ENCODE measurements around the gene KLK14. TPM values are rescaled to one million over a fixed set of nuclear protein-coding genes. Genes with fewer than 3 reads are reported as not detected.

Gene KLK14, protein sequence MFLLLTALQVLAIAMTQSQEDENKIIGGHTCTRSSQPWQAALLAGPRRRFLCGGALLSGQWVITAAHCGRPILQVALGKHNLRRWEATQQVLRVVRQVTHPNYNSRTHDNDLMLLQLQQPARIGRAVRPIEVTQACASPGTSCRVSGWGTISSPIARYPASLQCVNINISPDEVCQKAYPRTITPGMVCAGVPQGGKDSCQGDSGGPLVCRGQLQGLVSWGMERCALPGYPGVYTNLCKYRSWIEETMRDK
- total RNA-seq: under 1 TPM; 0.42 to 0.78 (median 0.70) TPM
- total RNA-seq (2013): not detected
- 0 to 0.43 (median 0.27) reads per million in 29 experiments for total RNA-seq

DNA sequence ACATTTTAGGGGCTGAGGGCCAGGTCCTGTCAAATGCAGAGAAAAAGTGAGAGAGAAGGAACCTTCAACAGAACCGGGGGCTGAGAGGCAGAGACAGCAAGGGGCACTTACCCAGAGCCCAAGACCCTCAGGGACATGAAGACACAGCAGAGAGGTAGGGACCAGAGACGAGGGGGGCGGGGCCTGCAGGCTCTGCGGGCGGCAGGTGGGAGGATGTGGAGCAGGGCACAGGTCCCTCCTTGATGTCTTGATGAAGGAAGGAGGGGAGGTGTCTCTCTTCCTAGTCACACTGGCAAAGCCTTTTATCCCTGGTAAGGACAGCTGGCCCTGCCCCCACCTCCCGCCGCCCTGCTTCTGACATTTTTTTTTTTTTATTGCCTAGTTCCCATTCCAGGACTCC, at the start of gene KLK14:
TSS of gene KLK14 (minus strand) at position 277 of the 400 bp plus-strand sequence. CDS start at position 4, 273 bp downstream.
- Histone ChIP-seq H3K36me3 (ENCODE audit: control insufficient read depth in 2 of 2, extremely low read depth in 1 of 2, insufficient read depth in 1 of 2, low read length in 1 of 2) (peaks cover 0 to 2% of the 10 kb centered on the region in 2 donors), H3K9me3 (no peaks in the 10 kb centered on the region), H3K4me3 (ENCODE audit: control insufficient read depth in 1 of 2, extremely low read depth in 1 of 2, low read length in 1 of 2) (no peak within 1 kb of the TSS), H3K27ac (ENCODE audit: low read length) (no peak within 1 kb of the TSS), H3K27me3 (replicated peaks in 1 of 2; ENCODE audit: control insufficient read depth in 2 of 2, extremely low read depth in 1 of 2, insufficient read depth in 2 of 2, low read length in 1 of 2) (peaks cover 0 to 22% of the 10 kb centered on the region in 2 experiments), H3K4me1 (ENCODE audit: control insufficient read depth in 1 of 2, extremely low read depth in 1 of 2, insufficient read depth in 2 of 2, low read length in 2 of 2) (no peaks in the 10 kb centered on the region)
- ChIA-PET CTCF (no interaction called here), POLR2A (no interaction called here)
- H3K9me3 Mint-ChIP-seq: no peaks in the 10 kb centered on the region
- WGBS (ENCODE audit: insufficient coverage): 80% methylated on average over 1 of the region's 7 CpGs
- H3K4me3 Mint-ChIP-seq: no peak within 1 kb of the TSS
- H3K27ac Mint-ChIP-seq: no peak within 1 kb of the TSS
- DNase-seq (no peak), ATAC-seq (replicated peaks in 1 of 4) (no peak)
- H3K36me3 Mint-ChIP-seq: no peaks in the 10 kb centered on the region
- no peaks in the 10 kb centered on the region for H3K4me1 Mint-ChIP-seq
- peaks cover 16% of the 10 kb centered on the region in 2 donors for H3K27me3 Mint-ChIP-seq

DNA sequence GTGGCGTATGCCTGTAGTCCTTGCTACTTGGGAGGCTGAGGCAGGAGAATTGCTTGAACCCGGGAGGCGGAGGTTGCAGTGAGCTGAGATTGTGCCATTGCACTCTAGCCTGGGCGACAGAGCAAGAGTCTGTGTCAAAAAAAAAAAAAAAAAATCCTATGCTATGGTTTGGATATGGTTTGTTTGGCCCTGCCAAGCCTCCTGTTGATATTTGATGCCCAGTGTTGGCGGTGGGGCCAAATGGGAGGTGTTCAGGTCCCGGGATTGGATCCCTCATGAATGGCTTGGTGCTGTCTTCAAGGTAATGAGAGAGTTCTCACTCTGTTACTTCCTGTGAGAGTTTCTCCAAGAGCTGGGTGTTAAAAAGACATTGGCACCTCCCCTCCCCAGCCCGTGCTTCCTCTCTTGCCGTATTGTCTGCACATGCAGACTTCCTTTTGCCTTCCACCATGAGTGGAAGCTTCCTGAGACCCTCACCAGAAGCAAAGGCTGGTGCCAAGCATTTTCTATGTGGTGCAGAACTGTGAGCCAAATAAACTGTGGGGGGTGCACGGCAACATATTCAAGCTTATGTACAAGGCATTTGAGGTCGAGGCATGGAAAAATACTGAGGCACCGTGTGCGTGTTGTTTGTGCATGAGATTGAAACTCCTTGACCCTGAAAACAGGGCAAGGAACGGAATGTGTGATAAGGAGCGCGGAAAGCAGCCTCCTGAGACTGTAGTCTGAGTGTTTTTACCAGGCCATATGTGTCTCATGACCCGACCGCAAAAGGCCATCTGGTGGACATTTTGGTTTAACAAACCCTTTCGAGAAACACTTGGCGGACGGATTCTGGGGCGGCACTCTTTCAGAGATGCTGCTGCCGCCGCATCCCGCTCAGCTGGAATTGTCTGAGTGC, 49.3 kb upstream of the KLK14 start:
- H3K4me1 Mint-ChIP-seq: peaks cover 60 to 71% (median 69%) of the 10 kb centered on the region in 3 donors
- H3K27me3 ChIP-seq (replicated peaks in 1 of 2; ENCODE audit: control insufficient read depth in 2 of 2, extremely low read depth in 1 of 2, insufficient read depth in 2 of 2, low read length in 1 of 2): no peaks in the 10 kb centered on the region
- DNase-seq (peak in 29 of 35 experiments; percentile 22 to 59 (median 42)), ATAC-seq (replicated peaks in 1 of 4) (peak; percentile 80 to 90 (median 86))
- H3K36me3 ChIP-seq (ENCODE audit: control insufficient read depth in 2 of 2, extremely low read depth in 1 of 2, insufficient read depth in 1 of 2, low read length in 1 of 2): no peaks in the 10 kb centered on the region
- H3K9me3 Mint-ChIP-seq: no peaks in the 10 kb centered on the region
- peak overlapping the region in 1 of 2 donors; percentile 17 for H3K4me3 ChIP-seq (ENCODE audit: control insufficient read depth in 1 of 2, extremely low read depth in 1 of 2, low read length in 1 of 2)
- 55% methylated on average over 20 of the region's 24 CpGs for WGBS (ENCODE audit: insufficient coverage)
- peaks cover 0 to 1% of the 10 kb centered on the region in 2 donors for H3K27me3 Mint-ChIP-seq
- CTCF ChIA-PET: no interaction called here
- H3K4me3 Mint-ChIP-seq: peak overlapping the region; percentile 62 to 77 (median 74)
- POLR2A ChIA-PET: interaction anchor here in 1 of 2 donors (0.7 kb wide), 1 partner anchor 473 kb away, joined by 7 read pairs; no protein-coding TSS in a partner anchor
- H3K27ac Mint-ChIP-seq: peak overlapping the region; percentile 94
- no peaks in the 10 kb centered on the region for H3K9me3 ChIP-seq
- peak overlapping the region; percentile 12 for H3K27ac ChIP-seq (ENCODE audit: low read length)
- no peaks in the 10 kb centered on the region for H3K36me3 Mint-ChIP-seq
- peaks cover 39 to 67% of the 10 kb centered on the region in 2 experiments for H3K4me1 ChIP-seq (ENCODE audit: control insufficient read depth in 1 of 2, extremely low read depth in 1 of 2, insufficient read depth in 2 of 2, low read length in 2 of 2)

DNA sequence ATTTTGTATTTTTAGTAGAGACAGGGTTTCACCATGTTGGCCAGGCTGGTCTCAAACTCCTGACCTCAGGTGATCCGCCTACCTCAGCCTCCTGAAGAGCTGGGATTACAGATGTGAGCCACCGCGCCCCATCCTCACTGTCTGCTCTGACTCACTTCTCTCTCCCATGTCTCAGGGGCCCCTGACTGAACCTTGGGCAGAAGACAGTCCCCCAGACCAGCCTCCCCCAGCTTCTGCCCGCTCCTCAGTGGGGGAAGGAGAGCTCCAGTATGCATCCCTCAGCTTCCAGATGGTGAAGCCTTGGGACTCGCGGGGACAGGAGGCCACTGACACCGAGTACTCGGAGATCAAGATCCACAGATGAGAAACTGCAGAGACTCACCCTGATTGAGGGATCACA, 47.0 kb upstream of the KLK14 start:
- H3K4me3 Mint-ChIP-seq: peak overlapping the region in 1 of 3 donors; percentile 77

DNA sequence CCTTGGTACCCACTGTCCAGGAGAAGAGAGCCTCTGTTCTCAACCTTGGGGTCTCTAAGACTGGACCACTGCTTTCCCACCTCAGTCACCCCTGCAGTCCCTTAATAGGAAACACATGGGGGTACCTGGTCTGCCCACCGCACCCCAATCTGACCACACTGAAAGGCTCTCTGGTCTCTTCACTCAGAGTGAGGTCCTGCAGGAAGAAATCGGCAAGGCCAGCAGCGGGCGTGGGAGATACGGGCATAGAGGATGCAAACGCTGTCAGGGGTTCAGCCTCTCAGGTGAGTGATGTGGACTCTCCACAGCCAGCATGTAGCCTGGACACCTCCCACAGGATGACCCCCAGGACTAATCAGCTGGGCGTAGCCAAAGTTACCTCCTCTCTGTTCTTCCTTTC, 45.5 kb upstream of the KLK14 start:
- H3K4me1 ChIP-seq (ENCODE audit: control insufficient read depth in 1 of 2, extremely low read depth in 1 of 2, insufficient read depth in 2 of 2, low read length in 2 of 2): peaks cover 56 to 94% of the 10 kb centered on the region in 2 experiments
- 89% methylated on average over 6 of the region's 7 CpGs for WGBS (ENCODE audit: insufficient coverage)
- no peaks in the 10 kb centered on the region for H3K36me3 Mint-ChIP-seq
- H3K27me3 ChIP-seq (replicated peaks in 1 of 2; ENCODE audit: control insufficient read depth in 2 of 2, extremely low read depth in 1 of 2, insufficient read depth in 2 of 2, low read length in 1 of 2): no peaks in the 10 kb centered on the region
- ChIA-PET POLR2A (no interaction called here), CTCF (no interaction called here)
- ATAC-seq (replicated peaks in 1 of 4) (no peak), DNase-seq (no peak)
- H3K4me3 ChIP-seq (ENCODE audit: control insufficient read depth in 1 of 2, extremely low read depth in 1 of 2, low read length in 1 of 2): no peak overlapping the region
- H3K9me3 Mint-ChIP-seq: no peaks in the 10 kb centered on the region
- peak overlapping the region; percentile 43 for H3K27ac ChIP-seq (ENCODE audit: low read length)
- H3K9me3 ChIP-seq: no peaks in the 10 kb centered on the region
- H3K4me1 Mint-ChIP-seq: peaks cover 82 to 85% (median 84%) of the 10 kb centered on the region in 3 donors
- H3K36me3 ChIP-seq (ENCODE audit: control insufficient read depth in 2 of 2, extremely low read depth in 1 of 2, insufficient read depth in 1 of 2, low read length in 1 of 2): no peaks in the 10 kb centered on the region
- peaks cover 0 to 1% of the 10 kb centered on the region in 2 donors for H3K27me3 Mint-ChIP-seq
- H3K4me3 Mint-ChIP-seq: peak overlapping the region in 2 of 3 donors; percentile 18 to 77
- peak overlapping the region; percentile 92 to 97 for H3K27ac Mint-ChIP-seq

More for the DNA sequence above, 47.0 kb upstream of the KLK14 start:
- Histone ChIP-seq H3K9me3 (no peaks in the 10 kb centered on the region), H3K4me1 (ENCODE audit: control insufficient read depth in 1 of 2, extremely low read depth in 1 of 2, insufficient read depth in 2 of 2, low read length in 2 of 2) (peaks cover 42 to 80% of the 10 kb centered on the region in 2 experiments), H3K36me3 (ENCODE audit: control insufficient read depth in 2 of 2, extremely low read depth in 1 of 2, insufficient read depth in 1 of 2, low read length in 1 of 2) (no peaks in the 10 kb centered on the region), H3K4me3 (ENCODE audit: control insufficient read depth in 1 of 2, extremely low read depth in 1 of 2, low read length in 1 of 2) (no peak overlapping the region), H3K27ac (ENCODE audit: low read length) (peak overlapping the region; percentile 27), H3K27me3 (replicated peaks in 1 of 2; ENCODE audit: control insufficient read depth in 2 of 2, extremely low read depth in 1 of 2, insufficient read depth in 2 of 2, low read length in 1 of 2) (no peaks in the 10 kb centered on the region)
- peak overlapping the region; percentile 69 to 80 for H3K27ac Mint-ChIP-seq
- POLR2A ChIA-PET: no interaction called here
- H3K4me1 Mint-ChIP-seq: peaks cover 67 to 74% (median 73%) of the 10 kb centered on the region in 3 donors
- no peaks in the 10 kb centered on the region for H3K9me3 Mint-ChIP-seq
- WGBS (ENCODE audit: insufficient coverage): 96% methylated on average over 6 of the region's 8 CpGs
- H3K27me3 Mint-ChIP-seq: peaks cover 0 to 1% of the 10 kb centered on the region in 2 donors
- H3K36me3 Mint-ChIP-seq: no peaks in the 10 kb centered on the region
- ATAC-seq (replicated peaks in 1 of 4): no peak
- no peak for DNase-seq
- CTCF ChIA-PET: no interaction called here

DNA sequence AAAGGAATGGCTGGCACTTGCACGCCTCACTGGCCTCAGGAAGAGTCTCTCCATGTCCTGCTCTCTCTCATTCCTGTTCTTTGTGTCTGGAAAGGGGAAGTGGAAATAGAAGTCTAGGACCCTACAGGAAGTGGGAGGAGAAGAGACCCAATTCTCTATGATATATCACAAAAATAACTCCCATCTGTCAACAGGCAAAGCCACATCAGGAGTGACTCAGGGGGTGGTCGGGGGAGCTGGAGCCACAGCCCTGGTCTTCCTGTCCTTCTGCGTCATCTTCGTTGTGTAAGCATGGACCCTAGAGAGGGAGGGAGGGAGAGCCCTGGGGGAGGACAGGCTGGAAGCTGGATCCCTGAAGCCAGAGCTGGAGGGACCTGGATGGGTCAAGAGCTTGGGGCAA, 45.1 kb upstream of the KLK14 start:
- POLR2A ChIA-PET: no interaction called here
- peaks cover 59 to 96% of the 10 kb centered on the region in 2 experiments for H3K4me1 ChIP-seq (ENCODE audit: control insufficient read depth in 1 of 2, extremely low read depth in 1 of 2, insufficient read depth in 2 of 2, low read length in 2 of 2)
- CTCF ChIA-PET: no interaction called here
- peak overlapping the region; percentile 43 for H3K27ac ChIP-seq (ENCODE audit: low read length)
- H3K36me3 ChIP-seq (ENCODE audit: control insufficient read depth in 2 of 2, extremely low read depth in 1 of 2, insufficient read depth in 1 of 2, low read length in 1 of 2): no peaks in the 10 kb centered on the region
- H3K27me3 ChIP-seq (replicated peaks in 1 of 2; ENCODE audit: control insufficient read depth in 2 of 2, extremely low read depth in 1 of 2, insufficient read depth in 2 of 2, low read length in 1 of 2): no peaks in the 10 kb centered on the region
- no peaks in the 10 kb centered on the region for H3K9me3 ChIP-seq
- DNase-seq (peak in 2 of 35 experiments; percentile 21 to 35), ATAC-seq (replicated peaks in 1 of 4) (peak in 1 of 4 experiments; percentile 7)
- Mint-ChIP-seq H3K27me3 (peaks cover 0 to 1% of the 10 kb centered on the region in 2 donors), H3K27ac (peak overlapping the region; percentile 92 to 97), H3K9me3 (no peaks in the 10 kb centered on the region), H3K36me3 (no peaks in the 10 kb centered on the region), H3K4me1 (peaks cover 86 to 90% (median 87%) of the 10 kb centered on the region in 3 donors), H3K4me3 (peak overlapping the region; percentile 28 to 77 (median 43))
- H3K4me3 ChIP-seq (ENCODE audit: control insufficient read depth in 1 of 2, extremely low read depth in 1 of 2, low read length in 1 of 2): peak overlapping the region in 1 of 2 donors; percentile 32
- WGBS (ENCODE audit: insufficient coverage): no CpG with 5 or more reads among the region's 4 CpGs

DNA sequence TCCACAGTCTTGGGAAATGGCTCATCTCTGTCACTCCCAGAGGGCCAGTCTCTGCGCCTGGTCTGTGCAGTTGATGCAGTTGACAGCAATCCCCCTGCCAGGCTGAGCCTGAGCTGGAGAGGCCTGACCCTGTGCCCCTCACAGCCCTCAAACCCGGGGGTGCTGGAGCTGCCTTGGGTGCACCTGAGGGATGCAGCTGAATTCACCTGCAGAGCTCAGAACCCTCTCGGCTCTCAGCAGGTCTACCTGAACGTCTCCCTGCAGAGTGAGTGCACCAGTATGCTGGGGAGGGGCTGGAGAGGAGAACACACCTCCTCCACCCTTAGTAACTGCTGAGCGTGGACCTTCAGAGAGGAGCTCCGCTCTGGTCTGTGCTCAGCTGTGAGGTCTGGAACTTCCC, 44.3 kb upstream of the KLK14 start:
- WGBS (ENCODE audit: insufficient coverage): 72% methylated on average over 2 of the region's 6 CpGs
- ATAC-seq (replicated peaks in 1 of 4) (no peak), DNase-seq (no peak)
- H3K4me3 Mint-ChIP-seq: peak overlapping the region in 2 of 3 donors; percentile 34 to 77
- H3K9me3 Mint-ChIP-seq: no peaks in the 10 kb centered on the region
- H3K27ac ChIP-seq (ENCODE audit: low read length): no peak overlapping the region
- peaks cover 60 to 98% of the 10 kb centered on the region in 2 experiments for H3K4me1 ChIP-seq (ENCODE audit: control insufficient read depth in 1 of 2, extremely low read depth in 1 of 2, insufficient read depth in 2 of 2, low read length in 2 of 2)
- CTCF ChIA-PET: no interaction called here
- peak overlapping the region; percentile 92 to 97 for H3K27ac Mint-ChIP-seq
- peaks cover 0 to under 1% of the 10 kb centered on the region in 2 donors for H3K27me3 Mint-ChIP-seq
- no peaks in the 10 kb centered on the region for H3K9me3 ChIP-seq
- H3K4me1 Mint-ChIP-seq: peaks cover 86 to 90% (median 88%) of the 10 kb centered on the region in 3 donors
- H3K4me3 ChIP-seq (ENCODE audit: control insufficient read depth in 1 of 2, extremely low read depth in 1 of 2, low read length in 1 of 2): no peak overlapping the region
- H3K36me3 ChIP-seq (ENCODE audit: control insufficient read depth in 2 of 2, extremely low read depth in 1 of 2, insufficient read depth in 1 of 2, low read length in 1 of 2): no peaks in the 10 kb centered on the region
- POLR2A ChIA-PET: no interaction called here
- H3K36me3 Mint-ChIP-seq: no peaks in the 10 kb centered on the region
- H3K27me3 ChIP-seq (replicated peaks in 1 of 2; ENCODE audit: control insufficient read depth in 2 of 2, extremely low read depth in 1 of 2, insufficient read depth in 2 of 2, low read length in 1 of 2): no peaks in the 10 kb centered on the region

All from T-cell (primary cell).